K562 (cell line): ENCODE measurements around the gene MAP7D1. TPM values are rescaled to one million over a fixed set of nuclear protein-coding genes. Genes with fewer than 3 reads are reported as not detected.
A peak's percentile ranks its signal among the peaks of the same experiment; 100 is the strongest.

Source experiments
- ATF1 ChIP-seq, 2 experiments: fragments of 450-650 bp in 1 of 2; IDR thresholded peaks; 2 replicates each; pipeline ENCODE4 v1.6.1; 2016; ENCODE audit warnings: missing compliant biosample characterization in 1 of 2, missing genetic modification characterization in 1 of 2
- DPF2 ChIP-seq: fragments of 450-650 bp; IDR thresholded peaks from 2 replicates; pipeline ENCODE4 v1.6.1; 2016
- EGR1 ChIP-seq: fragments of 450-650 bp; conservative IDR thresholded peaks from 2 replicates; pipeline ENCODE4 v1.6.1; 2017; ENCODE audit warnings: mild to moderate bottlenecking
- ESRRA ChIP-seq: fragments of 450-650 bp; IDR thresholded peaks from 2 replicates; pipeline ENCODE4 v1.6.1; 2014; ENCODE audit warnings: low read depth, mild to moderate bottlenecking, moderate library complexity, borderline replicate concordance
- HDAC2 ChIP-seq: fragments of 450-650 bp; IDR thresholded peaks from 2 replicates; pipeline ENCODE4 v1.6.1; 2016; ENCODE audit warnings: mild to moderate bottlenecking
- HDAC8 ChIP-seq: fragments of 450-650 bp; IDR thresholded peaks from 2 replicates; pipeline ENCODE4 v1.6.1; 2016; ENCODE audit warnings: mild to moderate bottlenecking, missing genetic modification characterization, moderate library complexity, missing compliant biosample characterization
- NFE2L1 ChIP-seq: fragments of 450-650 bp; IDR thresholded peaks from 2 replicates; pipeline ENCODE4 v1.6.1; 2016; ENCODE audit warnings: missing genetic modification characterization, low read depth, mild to moderate bottlenecking, missing compliant biosample characterization, moderate library complexity, borderline replicate concordance
- NFIX ChIP-seq: fragments of 250-450 bp; sonication (Bioruptor Pico); IDR thresholded peaks from 2 replicates; pipeline ENCODE4 v1.4.0; 2020; ENCODE audit warnings: low read depth, mild to moderate bottlenecking, moderate library complexity
- RBM34 ChIP-seq: fragments of 200-400 bp; formaldehyde crosslinking; IDR thresholded peaks from 2 replicates; pipeline ENCODE4 v1.6.1; 2018; ENCODE audit warnings: low read length, borderline replicate concordance; ENCODE audit not compliant: insufficient read depth
- SMARCE1 ChIP-seq: fragments of 450-650 bp; IDR thresholded peaks from 2 replicates; pipeline ENCODE4 v1.7.1; 2016; ENCODE audit warnings: mild to moderate bottlenecking
- ZNF140 ChIP-seq: fragments of 250-450 bp; sonication (Bioruptor Pico); IDR thresholded peaks from 2 replicates; pipeline ENCODE4 v1.8.0; 2021; ENCODE audit warnings: moderate library complexity, mild to moderate bottlenecking, inconsistent platforms
- ZNF274 ChIP-seq: IDR thresholded peaks from 2 replicates; pipeline ENCODE4 v1.6.1; 2011; ENCODE audit warnings: low read depth, mild to moderate bottlenecking, low read length, moderate library complexity, borderline replicate concordance
- ZNF695 ChIP-seq: fragments of 450-650 bp; formaldehyde crosslinking; IDR thresholded peaks from 2 replicates; pipeline ENCODE4 v1.4.0; 2020; ENCODE audit warnings: mild to moderate bottlenecking, moderate library complexity
- polyA plus RNA-seq, 8 experiments: library from polyadenylated mRNA; depleted of rRNA in 4 of 8; stranded (reverse) in 5 of 8; unstranded in 3 of 8; fragments of >200 nt; fragmentation: Nextera tagmentation in 2 of 8; fragmentation: Illumina TruSeq in 1 of 8; extraction: Ambion mirVana in 2 of 8; extraction: Trizol in 1 of 8; gene quantifications; 2 replicates each; pipeline versions ENCODE4 v1.2.1 to v1.2.3, GENCODE V29; 2011 to 2014; ENCODE audit warnings: inconsistent platforms in 1 of 8, missing spikeins in 1 of 8
- total RNA-seq, 7 experiments: library from RNA; depleted of rRNA in 6 of 7; stranded (reverse); fragments of >200 nt in 6 of 7; fragmentation: Illumina TruSeq in 2 of 7; extraction: Trizol in 2 of 7; gene quantifications; 2 replicates each; pipeline versions ENCODE4 v1.2.1 to v1.2.3, GENCODE V29; 2011 to 2021; ENCODE audit warnings: low replicate concordance in 1 of 7
- TF ChIP-seq, protein P1 (sequence below): fragments of 450-650 bp; IDR thresholded peaks from 2 replicates; pipeline ENCODE4 v1.6.1; 2016
- TF ChIP-seq, protein P2 (sequence below), 3 experiments: fragments of 200-800 bp in 1 of 3; sonication (Bioruptor generic) in 1 of 3; sonication (generic) in 1 of 3; formaldehyde crosslinking in 1 of 3; IDR thresholded peaks; 2 replicates each; pipeline versions ENCODE4 v1.6.1 to v1.8.0; 2016 to 2022; ENCODE audit warnings: mild to moderate bottlenecking in 2 of 3, missing compliant biosample characterization in 2 of 3, missing genetic modification characterization in 2 of 3, missing genetic modification reagents in 1 of 3
- TF ChIP-seq, protein P3 (sequence below): fragments of 450-650 bp; IDR thresholded peaks from 2 replicates; pipeline ENCODE4 v1.6.1; 2016; ENCODE audit warnings: antibody characterized with exemption
- TF ChIP-seq, protein P4 (sequence below): fragments of 450-650 bp; IDR thresholded peaks from 2 replicates; pipeline ENCODE4 v1.6.1; 2018; ENCODE audit warnings: mild to moderate bottlenecking, low read depth; ENCODE audit not compliant: partially characterized antibody
- TF ChIP-seq, protein P5 (sequence below): fragments of 450-650 bp; IDR thresholded peaks from 2 replicates; pipeline ENCODE4 v1.6.1; 2016; ENCODE audit warnings: borderline replicate concordance
- TF ChIP-seq, protein P6 (sequence below): IDR thresholded peaks from 3 replicates; pipeline ENCODE4 v1.6.1; 2011; ENCODE audit warnings: borderline replicate concordance, mild to moderate bottlenecking; ENCODE audit not compliant: insufficient read length, insufficient read depth

MAP7D1 gene
- total and polyA plus RNA-seq, 9 of the 15 experiments (the other 6 are each of a cell fraction or from before 2014, with no cell fraction given), result 3.6 to 108 (median 34.5) TPM

DNA sequence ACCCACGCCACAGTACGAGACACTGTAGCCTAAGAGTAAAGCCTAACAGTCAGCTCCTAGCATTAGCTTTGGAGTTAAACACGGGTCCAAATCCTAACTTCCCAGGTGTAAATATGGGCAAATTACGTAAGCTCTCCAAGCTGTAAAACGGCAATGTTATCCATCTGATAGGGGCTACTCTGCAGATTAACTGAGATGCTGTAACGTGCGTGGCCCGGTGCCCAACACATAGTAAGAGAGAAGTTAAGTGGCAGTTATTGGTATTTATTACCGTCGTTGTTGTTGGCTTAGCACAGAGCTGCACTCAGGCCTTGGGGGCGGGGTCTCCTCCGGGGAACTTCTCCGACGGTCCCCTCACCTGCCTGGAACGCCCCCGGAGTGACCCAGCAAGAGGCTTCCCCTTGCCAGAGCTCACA lies 7.1 kb upstream of the MAP7D1 start (continued):
- TF ChIP-seq, protein P1, sequence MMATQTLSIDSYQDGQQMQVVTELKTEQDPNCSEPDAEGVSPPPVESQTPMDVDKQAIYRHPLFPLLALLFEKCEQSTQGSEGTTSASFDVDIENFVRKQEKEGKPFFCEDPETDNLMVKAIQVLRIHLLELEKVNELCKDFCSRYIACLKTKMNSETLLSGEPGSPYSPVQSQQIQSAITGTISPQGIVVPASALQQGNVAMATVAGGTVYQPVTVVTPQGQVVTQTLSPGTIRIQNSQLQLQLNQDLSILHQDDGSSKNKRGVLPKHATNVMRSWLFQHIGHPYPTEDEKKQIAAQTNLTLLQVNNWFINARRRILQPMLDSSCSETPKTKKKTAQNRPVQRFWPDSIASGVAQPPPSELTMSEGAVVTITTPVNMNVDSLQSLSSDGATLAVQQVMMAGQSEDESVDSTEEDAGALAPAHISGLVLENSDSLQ, result no peak
- TF ChIP-seq, protein P2, sequence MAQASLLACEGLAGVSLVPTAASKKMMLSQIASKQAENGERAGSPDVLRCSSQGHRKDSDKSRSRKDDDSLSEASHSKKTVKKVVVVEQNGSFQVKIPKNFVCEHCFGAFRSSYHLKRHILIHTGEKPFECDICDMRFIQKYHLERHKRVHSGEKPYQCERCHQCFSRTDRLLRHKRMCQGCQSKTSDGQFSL (CRISPR knock-in tag; IDR thresholded peaks at IDR 0.05), result no peak
- TF ChIP-seq, protein P2 (tag; IDR thresholded peaks at IDR 0.05), result no peak
- no peak for TF ChIP-seq RBM34
- TF ChIP-seq ZNF140 (CRISPR knock-in tag), result no peak
- TF ChIP-seq DPF2, result no peak
- TF ChIP-seq, protein P3, sequence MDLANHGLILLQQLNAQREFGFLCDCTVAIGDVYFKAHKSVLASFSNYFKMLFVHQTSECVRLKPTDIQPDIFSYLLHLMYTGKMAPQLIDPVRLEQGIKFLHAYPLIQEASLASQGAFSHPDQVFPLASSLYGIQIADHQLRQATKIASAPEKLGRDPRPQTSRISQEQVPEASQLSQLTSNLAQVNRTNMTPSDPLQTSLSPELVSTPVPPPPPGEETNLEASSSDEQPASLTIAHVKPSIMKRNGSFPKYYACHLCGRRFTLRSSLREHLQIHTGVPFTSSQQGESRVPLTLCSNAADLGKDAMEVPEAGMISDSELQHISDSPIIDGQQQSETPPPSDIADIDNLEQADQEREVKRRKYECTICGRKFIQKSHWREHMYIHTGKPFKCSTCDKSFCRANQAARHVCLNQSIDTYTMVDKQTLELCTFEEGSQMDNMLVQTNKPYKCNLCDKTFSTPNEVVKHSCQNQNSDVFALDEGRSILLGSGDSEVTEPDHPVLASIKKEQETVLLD, result no peak
- TF ChIP-seq, protein P4, sequence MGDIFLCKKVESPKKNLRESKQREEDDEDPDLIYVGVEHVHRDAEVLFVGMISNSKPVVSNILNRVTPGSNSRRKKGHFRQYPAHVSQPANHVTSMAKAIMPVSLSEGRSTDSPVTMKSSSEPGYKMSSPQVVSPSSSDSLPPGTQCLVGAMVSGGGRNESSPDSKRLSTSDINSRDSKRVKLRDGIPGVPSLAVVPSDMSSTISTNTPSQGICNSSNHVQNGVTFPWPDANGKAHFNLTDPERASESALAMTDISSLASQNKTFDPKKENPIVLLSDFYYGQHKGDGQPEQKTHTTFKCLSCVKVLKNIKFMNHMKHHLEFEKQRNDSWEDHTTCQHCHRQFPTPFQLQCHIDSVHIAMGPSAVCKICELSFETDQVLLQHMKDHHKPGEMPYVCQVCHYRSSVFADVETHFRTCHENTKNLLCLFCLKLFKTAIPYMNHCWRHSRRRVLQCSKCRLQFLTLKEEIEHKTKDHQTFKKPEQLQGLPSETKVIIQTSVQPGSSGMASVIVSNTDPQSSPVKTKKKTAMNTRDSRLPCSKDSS, result no peak
- TF ChIP-seq SMARCE1, result peak; percentile 26; the same call in 1 of the 2 replicates
- no peak for TF ChIP-seq HDAC2
- TF ChIP-seq ATF1 (CRISPR knock-in tag; IDR thresholded peaks at IDR 0.05), result no peak
- no peak for TF ChIP-seq ATF1 (tag; IDR thresholded peaks at IDR 0.05)
- TF ChIP-seq, protein P5, sequence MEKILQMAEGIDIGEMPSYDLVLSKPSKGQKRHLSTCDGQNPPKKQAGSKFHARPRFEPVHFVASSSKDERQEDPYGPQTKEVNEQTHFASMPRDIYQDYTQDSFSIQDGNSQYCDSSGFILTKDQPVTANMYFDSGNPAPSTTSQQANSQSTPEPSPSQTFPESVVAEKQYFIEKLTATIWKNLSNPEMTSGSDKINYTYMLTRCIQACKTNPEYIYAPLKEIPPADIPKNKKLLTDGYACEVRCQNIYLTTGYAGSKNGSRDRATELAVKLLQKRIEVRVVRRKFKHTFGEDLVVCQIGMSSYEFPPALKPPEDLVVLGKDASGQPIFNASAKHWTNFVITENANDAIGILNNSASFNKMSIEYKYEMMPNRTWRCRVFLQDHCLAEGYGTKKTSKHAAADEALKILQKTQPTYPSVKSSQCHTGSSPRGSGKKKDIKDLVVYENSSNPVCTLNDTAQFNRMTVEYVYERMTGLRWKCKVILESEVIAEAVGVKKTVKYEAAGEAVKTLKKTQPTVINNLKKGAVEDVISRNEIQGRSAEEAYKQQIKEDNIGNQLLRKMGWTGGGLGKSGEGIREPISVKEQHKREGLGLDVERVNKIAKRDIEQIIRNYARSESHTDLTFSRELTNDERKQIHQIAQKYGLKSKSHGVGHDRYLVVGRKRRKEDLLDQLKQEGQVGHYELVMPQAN, result no peak
- no peak for TF ChIP-seq ZNF274
- 0 out of 2 replicates have a peak, but pooled peaks have one; percentile 53 for TF ChIP-seq EGR1
- TF ChIP-seq, protein P6, sequence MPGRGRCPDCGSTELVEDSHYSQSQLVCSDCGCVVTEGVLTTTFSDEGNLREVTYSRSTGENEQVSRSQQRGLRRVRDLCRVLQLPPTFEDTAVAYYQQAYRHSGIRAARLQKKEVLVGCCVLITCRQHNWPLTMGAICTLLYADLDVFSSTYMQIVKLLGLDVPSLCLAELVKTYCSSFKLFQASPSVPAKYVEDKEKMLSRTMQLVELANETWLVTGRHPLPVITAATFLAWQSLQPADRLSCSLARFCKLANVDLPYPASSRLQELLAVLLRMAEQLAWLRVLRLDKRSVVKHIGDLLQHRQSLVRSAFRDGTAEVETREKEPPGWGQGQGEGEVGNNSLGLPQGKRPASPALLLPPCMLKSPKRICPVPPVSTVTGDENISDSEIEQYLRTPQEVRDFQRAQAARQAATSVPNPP, result no peak
- no peak for TF ChIP-seq NFE2L1 (tag)
- TF ChIP-seq HDAC8, result no peak
- no peak for TF ChIP-seq ESRRA
- TF ChIP-seq NFIX (CRISPR knock-in tag), result no peak
- TF ChIP-seq ZNF695 (CRISPR knock-in tag), result peak; percentile 13; the same call in 1 of the 2 replicates
